Measurements from ENCODE around the gene CORO2A.

DNA sequence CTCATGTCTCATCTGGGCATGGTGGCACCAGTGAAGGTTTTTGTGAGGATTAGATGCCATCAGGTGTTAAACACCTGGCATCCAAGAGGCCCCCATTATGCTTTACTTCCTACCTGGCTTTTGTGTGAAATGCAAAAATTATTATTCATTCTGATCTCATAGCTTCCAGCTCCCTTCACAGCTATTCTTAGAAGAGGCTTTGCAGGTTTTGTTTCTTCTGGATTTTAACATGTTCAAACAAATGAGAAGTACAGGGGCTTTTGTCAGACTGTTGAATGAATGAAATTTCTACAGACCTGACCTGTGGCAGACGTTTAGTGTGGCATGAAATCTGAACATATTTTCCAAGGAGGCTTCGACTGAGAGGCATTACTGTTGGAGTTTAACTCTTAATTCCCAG is 14.3 kb upstream of the CORO2A start:
- TF ChIP-seq, protein P1, sequence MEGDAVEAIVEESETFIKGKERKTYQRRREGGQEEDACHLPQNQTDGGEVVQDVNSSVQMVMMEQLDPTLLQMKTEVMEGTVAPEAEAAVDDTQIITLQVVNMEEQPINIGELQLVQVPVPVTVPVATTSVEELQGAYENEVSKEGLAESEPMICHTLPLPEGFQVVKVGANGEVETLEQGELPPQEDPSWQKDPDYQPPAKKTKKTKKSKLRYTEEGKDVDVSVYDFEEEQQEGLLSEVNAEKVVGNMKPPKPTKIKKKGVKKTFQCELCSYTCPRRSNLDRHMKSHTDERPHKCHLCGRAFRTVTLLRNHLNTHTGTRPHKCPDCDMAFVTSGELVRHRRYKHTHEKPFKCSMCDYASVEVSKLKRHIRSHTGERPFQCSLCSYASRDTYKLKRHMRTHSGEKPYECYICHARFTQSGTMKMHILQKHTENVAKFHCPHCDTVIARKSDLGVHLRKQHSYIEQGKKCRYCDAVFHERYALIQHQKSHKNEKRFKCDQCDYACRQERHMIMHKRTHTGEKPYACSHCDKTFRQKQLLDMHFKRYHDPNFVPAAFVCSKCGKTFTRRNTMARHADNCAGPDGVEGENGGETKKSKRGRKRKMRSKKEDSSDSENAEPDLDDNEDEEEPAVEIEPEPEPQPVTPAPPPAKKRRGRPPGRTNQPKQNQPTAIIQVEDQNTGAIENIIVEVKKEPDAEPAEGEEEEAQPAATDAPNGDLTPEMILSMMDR (IDR thresholded peaks at IDR 0.05) = no peak
- TF ChIP-seq EP300 (IDR thresholded peaks at IDR 0.05) (no peak), POLR2A (IDR thresholded peaks at IDR 0.05) (no peak)

All from ovary (tissue), 3 donors.